K562 (cell line): ENCODE results near the gene EGLN3. TPM values are rescaled to one million over a fixed set of nuclear protein-coding genes. Genes with fewer than 3 reads are reported as not detected.
"Not testable (repeated sequence)": the region's sequence is repeated elsewhere in the genome, so short reads cannot be mapped to it uniquely, and the experiment has no call there.

Source experiments
- ATAC-seq: fragments of 200-7000 bp; cut with Tn5 transposase; 3 replicates; pipeline ENCODE4 v1.9.1; 2020; ENCODE audit warnings: moderate library complexity
- BruUV-seq: library from RNA; stranded (reverse); fragments of 400-500 nt; replicated peaks from 2 replicates; lab custom pipeline; 2021; lab: Mats Ljungman, UMichigan
- CTCF ChIA-PET: fragments of 300-600 bp; formaldehyde crosslinking; extraction: SDS; loops from one replicate; lab custom pipeline; 2021; ENCODE audit warnings: low intra/inter-chr PET ratio; lab: Yijun Ruan, JAX
- POLR2A ChIA-PET: fragments of 300-600, 350-650 bp; sonication (Branson Sonifier 250); formaldehyde crosslinking; extraction: SDS; loops from one replicate; lab custom pipeline; 2021; ENCODE audit warnings: antibody characterized with exemption, inconsistent platforms; lab: Yijun Ruan, JAX
- DNase-seq, 4 experiments: peaks; one replicate each; pipeline versions ENCODE4 v3.0.0 to v3.0.0-alpha.2; 2011 to 2018; ENCODE audit warnings: low spot score in 3 of 4, mixed read lengths in 3 of 4; ENCODE audit errors: extremely low read depth in 1 of 4
- FAIRE-seq: peaks from 2 replicates; lab custom pipeline; 2011; peaks lifted over from hg19 to GRCh38; lab: Jason Lieb, UNC
- H2AFZ ChIP-seq: 2 replicates; pipeline ENCODE4 v1.6.0; 2011; ENCODE audit warnings: low read depth, low read length, control low read depth, inconsistent platforms
- H3K27ac ChIP-seq: fragments of 200-600 bp; 3 replicates; pipeline ENCODE4 v1.8.0; 2011; ENCODE audit warnings: low read depth, mild to moderate bottlenecking, control low read depth, inconsistent platforms, low read length, moderate library complexity, mixed read lengths; ENCODE audit errors: extremely low read depth
- H3K27me3 ChIP-seq, 2 experiments: fragments of 300-600 bp in 1 of 2; 2 replicates in 1 of 2; 3 replicates in 1 of 2; pipeline versions ENCODE4 v1.6.0 to v1.8.0; 2011; ENCODE audit warnings: inconsistent platforms in 2 of 2, low read length in 2 of 2, mild to moderate bottlenecking in 1 of 2, mixed read lengths in 1 of 2, moderate library complexity in 1 of 2; ENCODE audit not compliant: control insufficient read depth in 2 of 2, insufficient read depth in 2 of 2
- H3K36me3 ChIP-seq: fragments of 300-600 bp; 3 replicates; pipeline ENCODE4 v1.8.0; 2011; ENCODE audit warnings: mild to moderate bottlenecking, low read length, inconsistent platforms; ENCODE audit not compliant: control insufficient read depth, insufficient read depth
- H3K4me1 ChIP-seq, 2 experiments: fragments of 200-600 bp in 1 of 2; replicated peaks in 1 of 2; 2 replicates in 1 of 2; 3 replicates in 1 of 2; pipeline versions ENCODE4 v1.5.1 to v1.8.0; 2011; ENCODE audit warnings: inconsistent platforms in 2 of 2, low read length in 2 of 2, mild to moderate bottlenecking in 1 of 2, mixed read lengths in 1 of 2, moderate library complexity in 1 of 2; ENCODE audit not compliant: control insufficient read depth in 2 of 2, insufficient read depth in 2 of 2
- H3K4me2 ChIP-seq: 2 replicates; pipeline ENCODE4 v1.6.1; 2011; ENCODE audit warnings: low read length, control low read depth, inconsistent platforms, mixed read lengths; ENCODE audit not compliant: insufficient read depth
- H3K4me3 ChIP-seq: fragments of 200-600 bp; sonication (generic), shearing (Covaris generic); 2 replicates; pipeline ENCODE4 v1.5.1; 2016; ENCODE audit warnings: control low read depth, inconsistent platforms
- H3K79me2 ChIP-seq: fragments of 200-600 bp; 3 replicates; pipeline ENCODE4 v1.8.0; 2011; ENCODE audit warnings: low read length, inconsistent platforms; ENCODE audit not compliant: control insufficient read depth, insufficient read depth
- H3K9ac ChIP-seq, 2 experiments: 2 replicates each; pipeline versions ENCODE4 v1.6.0 to v1.6.1; 2011; ENCODE audit warnings: low read depth in 2 of 2, low read length in 2 of 2, control low read depth in 1 of 2, inconsistent platforms in 1 of 2, mild to moderate bottlenecking in 1 of 2, mixed read lengths in 1 of 2; ENCODE audit not compliant: insufficient read depth in 1 of 2
- H3K9me1 ChIP-seq: one replicate; pipeline ENCODE4 v1.6.0; 2011; ENCODE audit warnings: inconsistent platforms, mild to moderate bottlenecking, low read length, moderate library complexity; ENCODE audit not compliant: control insufficient read depth, insufficient read depth
- H3K9me3 ChIP-seq: replicated peaks from 2 replicates; pipeline ENCODE4 v1.5.1; 2011; ENCODE audit warnings: low read depth, low read length, inconsistent platforms; ENCODE audit not compliant: control insufficient read depth, insufficient read depth
- H4K20me1 ChIP-seq: replicated peaks from 2 replicates; pipeline ENCODE4 v1.6.1; 2011; ENCODE audit warnings: low read length, inconsistent platforms, mixed read lengths; ENCODE audit not compliant: control insufficient read depth, insufficient read depth
- ETV1 ChIP-seq: fragments of 450-650 bp; conservative IDR thresholded peaks from 2 replicates; pipeline ENCODE4 v1.6.1; 2016; ENCODE audit warnings: missing genetic modification characterization, control low read depth, low read depth, missing compliant biosample characterization
- ETV5 ChIP-seq: sonication (generic); formaldehyde crosslinking; IDR thresholded peaks from 2 replicates; pipeline ENCODE4 v1.4.0; 2020; ENCODE audit warnings: low read depth, mild to moderate bottlenecking, missing genetic modification reagents
- EZH2 ChIP-seq: IDR thresholded peaks from 2 replicates; pipeline ENCODE4 v1.6.1; 2012; ENCODE audit warnings: low read depth, mild to moderate bottlenecking, inconsistent platforms, low read length, borderline replicate concordance
- GATAD2A ChIP-seq: fragments of 450-650 bp; IDR thresholded peaks from 2 replicates; pipeline ENCODE4 v1.6.1; 2017
- MBD1 ChIP-seq: fragments of 250-450 bp; sonication (Bioruptor Pico); IDR thresholded peaks from 2 replicates; pipeline ENCODE4 v1.8.0; 2022; ENCODE audit warnings: inconsistent platforms
- NCOA6 ChIP-seq: fragments of 450-650 bp; IDR thresholded peaks from 2 replicates; pipeline ENCODE4 v1.6.1; 2017; ENCODE audit warnings: mild to moderate bottlenecking
- NCOR1 ChIP-seq: fragments of 450-650 bp; IDR thresholded peaks from 2 replicates; pipeline ENCODE4 v1.6.1; 2016; ENCODE audit warnings: mild to moderate bottlenecking, moderate library complexity
- RFX1 ChIP-seq: fragments of 450-650 bp; IDR thresholded peaks from 2 replicates; pipeline ENCODE4 v1.6.1; 2016; ENCODE audit warnings: mild to moderate bottlenecking, moderate library complexity
- SRSF7 ChIP-seq: fragments of 200-400 bp; formaldehyde crosslinking; optimal IDR thresholded peaks from 2 replicates; pipeline ENCODE3; 2017; ENCODE audit warnings: mild to moderate bottlenecking, low read depth, low read length
- SUPT5H ChIP-seq: fragments of 450-650 bp; IDR thresholded peaks from 2 replicates; pipeline ENCODE4 v1.6.1; 2016
- ZNF134 ChIP-seq: fragments of 250-450 bp; sonication (Bioruptor Pico); conservative IDR thresholded peaks from 2 replicates; pipeline ENCODE4 v1.4.0; 2020
- ZNF23 ChIP-seq: fragments of 250-450 bp; sonication (Bioruptor Pico); IDR thresholded peaks from 2 replicates; pipeline ENCODE4 v1.4.0; 2020; ENCODE audit warnings: mild to moderate bottlenecking
- ZNF239 ChIP-seq: fragments of 250-450 bp; sonication (Bioruptor Pico); IDR thresholded peaks from 2 replicates; pipeline ENCODE4 v1.4.0; 2020; ENCODE audit warnings: mild to moderate bottlenecking
- WGBS: fragments of 100-300 bp; shearing (Covaris generic); methylation state at CpG from one replicate; pipeline ENCODE4 v1.1.6; 2016; ENCODE audit warnings: low coverage, mixed read lengths; ENCODE audit not compliant: insufficient coverage; ENCODE audit errors: missing lambda C conversion rate; 5-methylcytosine and 5-hydroxymethylcytosine counted together
- in situ Hi-C: fragments of 300-500 bp; cut with MboI; formaldehyde crosslinking; loops from 4 replicates; pipeline ENCODE4 v1.15.0; 2018; ENCODE audit warnings: inconsistent platforms, mixed read lengths
- intact Hi-C: fragments of 100-400 bp; cut with micrococcal nuclease; formaldehyde crosslinking; loops from 2 replicates; pipeline ENCODE4 v1.14.2; 2022
- polyA plus RNA-seq, 8 experiments: library from polyadenylated mRNA; depleted of rRNA in 4 of 8; stranded (reverse) in 5 of 8; unstranded in 3 of 8; fragments of >200 nt; fragmentation: Nextera tagmentation in 2 of 8; fragmentation: Illumina TruSeq in 1 of 8; extraction: Ambion mirVana in 2 of 8; extraction: Trizol in 1 of 8; gene quantifications; 2 replicates each; pipeline versions ENCODE4 v1.2.1 to v1.2.3, GENCODE V29; 2011 to 2014; ENCODE audit warnings: inconsistent platforms in 1 of 8, missing spikeins in 1 of 8
- total RNA-seq, 7 experiments: library from RNA; depleted of rRNA in 6 of 7; stranded (reverse); fragments of >200 nt in 6 of 7; fragmentation: Illumina TruSeq in 2 of 7; extraction: Trizol in 2 of 7; gene quantifications; 2 replicates each; pipeline versions ENCODE4 v1.2.1 to v1.2.3, GENCODE V29; 2011 to 2021; ENCODE audit warnings: low replicate concordance in 1 of 7
- TF ChIP-seq, protein P1 (sequence below): fragments of 250-450 bp; sonication (Bioruptor Pico); IDR thresholded peaks from 2 replicates; pipeline ENCODE4 v1.4.0; 2020

The EGLN3 gene
- total and polyA plus RNA-seq, 9 of the 15 experiments (the other 6 are each of a cell fraction or from before 2014, with no cell fraction given), result 2.5 to 87.6 (median 5.8) TPM

GRCh38 chr14:33926967-33927366 lies 23.9 kb downstream of the EGLN3 start:
- POLR2A ChIA-PET, H3K4me3 ChIP-seq: not testable (repeated sequence)

GRCh38 chr14:33925946-33926345 lies 24.9 kb downstream of the EGLN3 start:
- H3K27ac ChIP-seq, result no peak overlapping the region
- peaks cover 21% of the 10 kb centered on the region for H3K79me2 ChIP-seq
- no peaks in the 10 kb centered on the region for H4K20me1 ChIP-seq
- no TSS peak for BruUV-seq
- ATAC-seq, result no peak
- no peaks in the 10 kb centered on the region for H3K27me3 ChIP-seq
- in situ Hi-C loops, result no loop called here
- ChIA-PET CTCF (no interaction called here), POLR2A (interaction anchor here (0.7 kb wide), 1 partner anchor 15 kb away, joined by 3 read pairs; no protein-coding TSS in a partner anchor)
- peaks cover 79% of the 10 kb centered on the region for H3K36me3 ChIP-seq
- H3K9ac ChIP-seq, result no peak overlapping the region
- no peaks in the 10 kb centered on the region for H3K9me3 ChIP-seq
- TF ChIP-seq ZNF134 (CRISPR knock-in tag) (no peak), RFX1 (no peak), MBD1 (CRISPR knock-in tag) (no peak), NCOR1 (no peak), ETV5 (CRISPR knock-in tag) (no peak), EZH2 (no peak), SUPT5H (no peak), GATAD2A (no peak), SRSF7 (no peak), ZNF239 (CRISPR knock-in tag) (no peak), ZNF23 (CRISPR knock-in tag) (no peak), NCOA6 (no peak), ETV1 (tag) (no peak)
- TF ChIP-seq, protein P1, sequence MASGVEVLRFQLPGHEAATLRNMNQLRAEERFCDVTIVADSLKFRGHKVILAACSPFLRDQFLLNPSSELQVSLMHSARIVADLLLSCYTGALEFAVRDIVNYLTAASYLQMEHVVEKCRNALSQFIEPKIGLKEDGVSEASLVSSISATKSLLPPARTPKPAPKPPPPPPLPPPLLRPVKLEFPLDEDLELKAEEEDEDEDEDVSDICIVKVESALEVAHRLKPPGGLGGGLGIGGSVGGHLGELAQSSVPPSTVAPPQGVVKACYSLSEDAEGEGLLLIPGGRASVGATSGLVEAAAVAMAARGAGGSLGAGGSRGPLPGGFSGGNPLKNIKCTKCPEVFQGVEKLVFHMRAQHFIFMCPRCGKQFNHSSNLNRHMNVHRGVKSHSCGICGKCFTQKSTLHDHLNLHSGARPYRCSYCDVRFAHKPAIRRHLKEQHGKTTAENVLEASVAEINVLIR (CRISPR knock-in tag), result no peak
- TF ChIP-seq, all 486 proteins: peak for 0
- Histone ChIP-seq H3K4me2 (no peak overlapping the region), H3K4me3 (no peak overlapping the region), H2AFZ (no peak overlapping the region), H3K9me1 (no peaks in the 10 kb centered on the region), H3K4me1 (peaks cover 0 to 1% of the 10 kb centered on the region in 2 experiments; a peak in 1 of 5 replicates)
- intact Hi-C loops, result no loop called here
- FAIRE-seq (no peak), DNase-seq (no peak)

More at GRCh38 chr14:33926967-33927366, 23.9 kb downstream of the EGLN3 start:
- H3K4me2 ChIP-seq, H3K27ac ChIP-seq, H2AFZ ChIP-seq, H3K4me1 ChIP-seq, DNase-seq, H3K9me1 ChIP-seq, intact Hi-C loops, H4K20me1 ChIP-seq, BruUV-seq, in situ Hi-C loops, H3K9ac ChIP-seq, CTCF ChIA-PET, H3K27me3 ChIP-seq, ATAC-seq, H3K9me3 ChIP-seq, FAIRE-seq: not testable (repeated sequence)
- H3K36me3 ChIP-seq, result peaks cover 81% of the 10 kb centered on the region
- 93% methylated on average over 3 of the region's 4 CpGs for WGBS
- H3K79me2 ChIP-seq, result peaks cover 31% of the 10 kb centered on the region
